Endothelial cell of umbilical vein (primary cell): Measurements from ENCODE around the gene MTMR11. TPM values are rescaled to one million over a fixed set of nuclear protein-coding genes. Genes with fewer than 3 reads are reported as not detected.

Experiments used
- BruUV-seq: library from RNA; stranded (reverse); fragments of 400-500 nt; replicated peaks from 2 replicates; lab custom pipeline; 2021; lab: Mats Ljungman, UMichigan
- CTCF ChIA-PET: fragments of 300-600, 350-600 bp; sonication (Branson Sonifier 250); formaldehyde crosslinking; loops from one replicate; lab custom pipeline; 2021; ENCODE audit warnings: antibody characterized with exemption, inconsistent platforms; lab: Charles Lee
- POLR2A ChIA-PET: fragments of 300-600, 350-600 bp; sonication (Branson Sonifier 250); formaldehyde crosslinking; loops from one replicate; lab custom pipeline; 2021; ENCODE audit warnings: antibody characterized with exemption, inconsistent platforms; lab: Charles Lee
- DNase-seq: peaks from one replicate; pipeline ENCODE4 v3.0.0-alpha.2; 2011; ENCODE audit warnings: low read depth, low spot score
- FAIRE-seq: peaks from 2 replicates; lab custom pipeline; 2011; peaks lifted over from hg19 to GRCh38; lab: Jason Lieb, UNC
- H2AFZ ChIP-seq: 2 replicates; pipeline ENCODE4 v1.6.0; 2012; ENCODE audit warnings: low read depth, low read length, control low read depth, inconsistent platforms
- H3K27ac ChIP-seq: 2 replicates; pipeline ENCODE4 v1.5.1; 2011; ENCODE audit warnings: low read depth, mild to moderate bottlenecking, control low read depth, low read length, moderate library complexity; ENCODE audit not compliant: insufficient read depth
- H3K27me3 ChIP-seq, 2 experiments: 2 replicates each; pipeline versions ENCODE4 v1.6.0 to v1.6.1; 2011; ENCODE audit warnings: low read length in 2 of 2, mixed read lengths in 1 of 2; ENCODE audit not compliant: control insufficient read depth in 2 of 2, insufficient read depth in 2 of 2
- H3K36me3 ChIP-seq, 2 experiments: 2 replicates in 1 of 2; 3 replicates in 1 of 2; pipeline ENCODE4 v1.5.1; 2011; ENCODE audit warnings: low read length in 2 of 2, mild to moderate bottlenecking in 1 of 2, moderate library complexity in 1 of 2; ENCODE audit not compliant: control insufficient read depth in 2 of 2, insufficient read depth in 2 of 2; ENCODE audit errors: extremely low read depth in 1 of 2
- H3K4me1 ChIP-seq: 3 replicates; pipeline ENCODE4 v1.5.1; 2011; ENCODE audit warnings: mild to moderate bottlenecking, low read length; ENCODE audit not compliant: control insufficient read depth, insufficient read depth; ENCODE audit errors: extremely low read depth
- H3K4me2 ChIP-seq: 2 replicates; pipeline ENCODE4 v1.6.1; 2011; ENCODE audit warnings: low read length, control low read depth, mixed read lengths; ENCODE audit not compliant: insufficient read depth
- H3K4me3 ChIP-seq, 3 experiments: fragments of 200-600 bp in 1 of 3; sonication (generic), shearing (Covaris generic) in 1 of 3; replicated peaks in 1 of 3; 2 replicates each; pipeline ENCODE4 v1.5.1; 2011 to 2016; ENCODE audit warnings: control low read depth in 3 of 3, low read length in 3 of 3, mild to moderate bottlenecking in 2 of 3, inconsistent platforms in 1 of 3, low read depth in 1 of 3, moderate library complexity in 1 of 3; ENCODE audit not compliant: insufficient read depth in 1 of 3
- H3K79me2 ChIP-seq: 2 replicates; pipeline ENCODE4 v1.6.0; 2012; ENCODE audit warnings: low read length, inconsistent platforms; ENCODE audit not compliant: control insufficient read depth, insufficient read depth
- H3K9ac ChIP-seq: replicated peaks from 2 replicates; pipeline ENCODE3; 2011; ENCODE audit warnings: low read length, control low read depth; ENCODE audit not compliant: insufficient read depth; ENCODE audit errors: extremely low read depth
- H3K9me1 ChIP-seq: replicated peaks from 3 replicates; pipeline ENCODE4 v1.6.0; 2011; ENCODE audit warnings: mild to moderate bottlenecking, low read length; ENCODE audit not compliant: control insufficient read depth, insufficient read depth; ENCODE audit errors: extremely low read depth
- H3K9me3 ChIP-seq: replicated peaks from 2 replicates; pipeline ENCODE4 v1.5.1; 2012; ENCODE audit warnings: low read length, inconsistent platforms; ENCODE audit not compliant: control insufficient read depth, insufficient read depth
- H4K20me1 ChIP-seq: replicated peaks from 2 replicates; pipeline ENCODE3; 2011; ENCODE audit warnings: mild to moderate bottlenecking, low read length; ENCODE audit not compliant: control insufficient read depth, insufficient read depth; ENCODE audit errors: extremely low read depth
- CTCF ChIP-seq, 2 donors: IDR thresholded peaks; 1 replicate in 1 of 2; 2 replicates in 1 of 2; pipeline ENCODE4 v1.5.1; 2011; ENCODE audit warnings: low read length in 2 of 2, mild to moderate bottlenecking in 2 of 2, moderate library complexity in 2 of 2, control low read depth in 1 of 2, inconsistent platforms in 1 of 2, low read depth in 1 of 2; ENCODE audit not compliant: insufficient read depth in 1 of 2; ENCODE audit errors: extremely low read depth in 1 of 2
- EZH2 ChIP-seq: IDR thresholded peaks from 2 replicates; pipeline ENCODE4 v1.6.1; 2012; ENCODE audit warnings: borderline replicate concordance, low read depth, mild to moderate bottlenecking, moderate library complexity, low read length, inconsistent platforms; ENCODE audit not compliant: severe bottlenecking
- FOS ChIP-seq: IDR thresholded peaks from 2 replicates; pipeline ENCODE4 v1.6.1; 2011; ENCODE audit warnings: mild to moderate bottlenecking, low read length, moderate library complexity, borderline replicate concordance; ENCODE audit not compliant: insufficient read depth
- GATA2 ChIP-seq: IDR thresholded peaks from 2 replicates; pipeline ENCODE4 v1.7.0; 2011; ENCODE audit warnings: low read depth, mild to moderate bottlenecking, moderate library complexity, mixed read lengths, low read length; ENCODE audit not compliant: insufficient read length, insufficient read depth
- JUN ChIP-seq: IDR thresholded peaks from 2 replicates; pipeline ENCODE4 v1.6.1; 2011; ENCODE audit warnings: borderline replicate concordance, low read depth; ENCODE audit not compliant: insufficient read length, insufficient read depth
- MAX ChIP-seq: IDR thresholded peaks from 2 replicates; pipeline ENCODE4 v1.6.1; 2011; ENCODE audit not compliant: insufficient read depth, insufficient read length
- MYC ChIP-seq: IDR thresholded peaks from one replicate; pipeline ENCODE4 v1.6.1; 2011; ENCODE audit warnings: mild to moderate bottlenecking, low read depth, low read length
- POLR2A ChIP-seq: IDR thresholded peaks from 2 replicates; pipeline ENCODE4 v1.6.1; 2012; ENCODE audit warnings: low read depth, mild to moderate bottlenecking, control low read depth, low read length
- POLR2AphosphoS5 ChIP-seq: IDR thresholded peaks from 2 replicates; pipeline ENCODE4 v1.6.1; 2012; ENCODE audit warnings: low read depth, mild to moderate bottlenecking, control low read depth, low read length, moderate library complexity; ENCODE audit not compliant: insufficient read depth
- dilution Hi-C: fragments of 300-500 bp; cut with MboI; formaldehyde crosslinking; loops from one replicate; pipeline ENCODE4 v1.15.0; 2019; ENCODE audit warnings: low sequenced_read_pairs; ENCODE audit not compliant: extremely low pct_ligation_motif_present
- intact Hi-C: fragments of 100-400 bp; cut with micrococcal nuclease; formaldehyde crosslinking; loops from one replicate; pipeline ENCODE4 v1.10.0; 2022
- polyA plus RNA-seq, 4 experiments: library from polyadenylated mRNA; depleted of rRNA in 3 of 4; stranded (reverse) in 3 of 4; unstranded in 1 of 4; fragments of >200 nt; gene quantifications; 2 replicates each; pipeline versions ENCODE4 v1.2.1 to v1.2.3, GENCODE V29; 2011 to 2012; ENCODE audit warnings: missing spikeins in 1 of 4
- total RNA-seq: library from RNA; stranded (reverse); gene quantifications from 2 replicates; pipeline ENCODE4 v1.2.3, GENCODE V29; 2021

Gene MTMR11
- total and polyA plus RNA-seq, 2 donors (not counting 3 experiments of a cell fraction or from before 2014, with no cell fraction given): 7.8 to 14.4 TPM

DNA sequence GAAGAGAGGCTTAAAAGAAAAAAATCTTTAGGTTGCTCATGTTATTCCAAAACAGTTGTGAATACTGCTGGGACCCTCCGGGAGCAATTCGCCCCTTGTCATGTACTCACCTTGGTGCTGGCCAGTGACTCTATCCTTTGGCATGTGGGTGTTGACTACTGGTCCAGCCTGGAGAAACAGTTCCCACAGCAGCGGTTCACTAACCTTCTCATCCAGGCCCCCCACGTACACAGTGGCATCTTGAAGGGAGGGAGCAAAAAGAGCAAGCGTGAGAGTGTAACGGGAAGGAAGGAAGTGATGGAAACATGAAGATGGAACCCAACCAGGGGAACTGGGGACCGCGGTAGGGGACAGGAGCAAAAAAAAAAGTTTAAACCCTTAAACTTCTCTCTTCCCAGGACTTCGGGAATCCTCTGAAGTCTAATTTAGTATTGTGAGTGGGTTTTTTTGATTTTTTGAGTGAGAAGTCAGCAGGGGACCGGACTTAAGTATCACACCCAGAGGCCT is 9.6 kb downstream of the MTMR11 start:
- H3K4me3 ChIP-seq: peak overlapping the region; percentile 65 to 88 (median 77)

DNA sequence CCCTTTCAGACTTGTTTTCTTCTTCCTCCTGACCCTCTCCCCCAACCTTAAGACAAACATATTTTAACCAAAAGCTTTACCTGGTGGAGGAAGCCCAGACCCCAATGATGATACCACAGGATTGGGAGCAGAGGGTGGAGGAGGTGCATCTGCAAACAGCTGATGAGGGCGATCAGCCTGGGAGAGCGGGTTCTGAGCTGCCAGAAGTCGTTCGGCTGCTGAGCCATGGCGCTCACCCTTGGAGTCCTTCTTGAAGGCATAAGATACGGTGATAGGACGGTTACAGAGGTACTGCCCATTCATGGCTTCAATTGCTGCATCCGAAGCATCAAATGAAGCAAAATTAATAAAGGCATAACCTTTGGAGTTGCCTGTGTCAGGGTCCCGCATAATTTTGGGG is 10.4 kb downstream of the MTMR11 start:
- POLR2A ChIA-PET: no interaction called here
- dilution Hi-C loops: no loop called here
- intact Hi-C loops: no loop called here
- H3K9me1 ChIP-seq: no peaks in the 10 kb centered on the region
- BruUV-seq: no TSS peak
- FAIRE-seq (no peak), DNase-seq (no peak)
- CTCF ChIA-PET: no interaction called here
- H2AFZ ChIP-seq: no peak overlapping the region
- no peak overlapping the region for H3K9ac ChIP-seq
- H3K27ac ChIP-seq: no peak overlapping the region
- H3K4me3 ChIP-seq: peak overlapping the region in 1 of 3 experiments; percentile 88
- H3K4me2 ChIP-seq: peak overlapping the region; percentile 84
- no peaks in the 10 kb centered on the region for H4K20me1 ChIP-seq
- peaks cover 22% of the 10 kb centered on the region for H3K4me1 ChIP-seq
- H3K9me3 ChIP-seq: no peaks in the 10 kb centered on the region
- peaks cover 30% of the 10 kb centered on the region for H3K79me2 ChIP-seq
- TF ChIP-seq MYC (no peak), CTCF (IDR thresholded peaks at IDR 0.05; ENCODE audit: extremely low read depth in 1 of 2, insufficient read depth in 1 of 2, low read depth in 1 of 2, low read length in 2 of 2) (no peak), POLR2A (no peak), POLR2AphosphoS5 (no peak), FOS (no peak), MAX (no peak), JUN (no peak), GATA2 (no peak), EZH2 (no peak)
- no peaks in the 10 kb centered on the region for H3K27me3 ChIP-seq
- H3K36me3 ChIP-seq: peaks cover 21 to 26% of the 10 kb centered on the region in 2 experiments

More for the DNA sequence above, 9.6 kb downstream of the MTMR11 start:
- no peaks in the 10 kb centered on the region for H3K27me3 ChIP-seq
- peaks cover 21 to 26% of the 10 kb centered on the region in 2 experiments for H3K36me3 ChIP-seq
- CTCF ChIA-PET: no interaction called here
- H3K27ac ChIP-seq: peak overlapping the region; percentile 74
- BruUV-seq: TSS peak; percentile 34
- intact Hi-C loops (loop anchor here (1.0 kb wide), 3 partner anchors 9 to 39 kb away; no protein-coding TSS in a partner anchor), dilution Hi-C loops (no loop called here)
- no peaks in the 10 kb centered on the region for H3K9me3 ChIP-seq
- H2AFZ ChIP-seq: peak overlapping the region; percentile 78
- peaks cover 27% of the 10 kb centered on the region for H3K4me1 ChIP-seq
- TF ChIP-seq GATA2 (no peak), FOS (no peak), POLR2AphosphoS5 (no peak)
- POLR2A ChIA-PET: no interaction called here
- DNase-seq (no peak), FAIRE-seq (no peak)
- H4K20me1 ChIP-seq: no peaks in the 10 kb centered on the region
- H3K9ac ChIP-seq: peak overlapping the region; percentile 86
- peaks cover 30% of the 10 kb centered on the region for H3K79me2 ChIP-seq
- no peaks in the 10 kb centered on the region for H3K9me1 ChIP-seq
- H3K4me2 ChIP-seq: peak overlapping the region; percentile 84
